Renal cortical epithelial cell (primary cell): ENCODE results near the gene OR5AC2. TPM values are rescaled to one million over a fixed set of nuclear protein-coding genes. Genes with fewer than 3 reads are reported as not detected.

Source experiments
- total RNA-seq: library from RNA; depleted of rRNA; stranded (reverse); fragments of >200 nt; gene quantifications from 2 replicates; pipeline ENCODE4 v1.2.3, GENCODE V29; 2014

The OR5AC2 gene
- total RNA-seq, 1 donor from 2014 or later, result not detected

Other genes with a start within 250 kb of the OR5AC2 start
- 29.6 and 40.8 TPM in 2 replicates for gene RIOX2, start 114.7 kb upstream of the OR5AC2 start, total RNA-seq
- gene GABRR3, start 51.9 kb upstream of the OR5AC2 start, total RNA-seq, result not detected in 2 replicates
- gene OR5H1, start 43.5 kb downstream of the OR5AC2 start, total RNA-seq, result not detected in 2 replicates
- not detected in 2 replicates for gene OR5H14, start 60.3 kb downstream of the OR5AC2 start, total RNA-seq
- not detected in 2 replicates for gene OR5H15, start 79.5 kb downstream of the OR5AC2 start, total RNA-seq
- not detected in 2 replicates for gene OR5H6, start 177.1 kb downstream of the OR5AC2 start, total RNA-seq
- gene OR5H2, start 195.3 kb downstream of the OR5AC2 start, total RNA-seq, result not detected in 2 replicates